ENCODE data around the gene SH3BP4.
A peak's percentile ranks its signal among the peaks of the same experiment; 100 is the strongest.

SH3BP4 gene

GRCh38 chr2:234983011-234983726 lies 31.4 kb downstream of the SH3BP4 start:
- DNase-seq (ENCODE audit: low read depth), result no peak

GRCh38 chr2:234985608-234986245 lies 33.9 kb downstream of the SH3BP4 start:
- no peak for DNase-seq (ENCODE audit: low read depth)

GRCh38 chr2:234986390-234986789 lies 34.6 kb downstream of the SH3BP4 start:
- DNase-seq (ENCODE audit: low read depth), result no peak

GRCh38 chr2:234986876-234987720 lies 35.3 kb downstream of the SH3BP4 start:
- DNase-seq (ENCODE audit: low read depth), result peak; percentile 79

GRCh38 chr2:234987754-234988153 lies 35.9 kb downstream of the SH3BP4 start:
- no peak for DNase-seq (ENCODE audit: low read depth)

- no peak for DNase-seq (ENCODE audit: low read depth)
These were observed 36.7 kb downstream of the SH3BP4 start for GRCh38 chr2:234988491-234988890.

- no peak for DNase-seq (ENCODE audit: low read depth)
These were observed 37.4 kb downstream of the SH3BP4 start for GRCh38 chr2:234989183-234989701.

- DNase-seq (ENCODE audit: low read depth), result no peak
These were observed 38.5 kb downstream of the SH3BP4 start for GRCh38 chr2:234990300-234990699.

GRCh38 chr2:234991290-234991689 lies 39.5 kb downstream of the SH3BP4 start:
- no peak for DNase-seq (ENCODE audit: low read depth)

- no peak for DNase-seq (ENCODE audit: low read depth)
These were observed 40.0 kb downstream of the SH3BP4 start for GRCh38 chr2:234991793-234992192.

- no peak for DNase-seq (ENCODE audit: low read depth)
These were observed 40.4 kb downstream of the SH3BP4 start for GRCh38 chr2:234992196-234992595.

GRCh38 chr2:234992624-234993349 lies 41.0 kb downstream of the SH3BP4 start:
- no peak for DNase-seq (ENCODE audit: low read depth)

- no peak for DNase-seq (ENCODE audit: low read depth)
These were observed 41.7 kb downstream of the SH3BP4 start for GRCh38 chr2:234993541-234993981.

- no peak for DNase-seq (ENCODE audit: low read depth)
These were observed 42.9 kb downstream of the SH3BP4 start for GRCh38 chr2:234994438-234995321.

GRCh38 chr2:234995332-234996068 lies 43.7 kb downstream of the SH3BP4 start:
- DNase-seq (ENCODE audit: low read depth), result no peak

- DNase-seq (ENCODE audit: low read depth), result peak; percentile 79
These were observed 44.5 kb downstream of the SH3BP4 start for GRCh38 chr2:234996069-234996940.

- no peak for DNase-seq (ENCODE audit: low read depth)
These were observed 45.1 kb downstream of the SH3BP4 start for GRCh38 chr2:234996941-234997270.

GRCh38 chr2:234997389-234997788 lies 45.6 kb downstream of the SH3BP4 start:
- no peak for DNase-seq (ENCODE audit: low read depth)
